Stimulated activated CD4-positive, alpha-beta T cell treated with anti-CD3 and anti-CD28 coated beads, Interleukin-12 subunit alpha, Interleukin-12 subunit beta, amount 100 ng/mL, for 48 hours (primary cell): ENCODE results near the gene RPL3.

Source experiments
- DNase-seq, 3 donors: peaks; one replicate each; pipeline ENCODE4 v3.0.0-alpha.2; 2020; ENCODE audit warnings: low read depth in 2 of 3, low spot score in 1 of 3

Gene RPL3

DNA sequence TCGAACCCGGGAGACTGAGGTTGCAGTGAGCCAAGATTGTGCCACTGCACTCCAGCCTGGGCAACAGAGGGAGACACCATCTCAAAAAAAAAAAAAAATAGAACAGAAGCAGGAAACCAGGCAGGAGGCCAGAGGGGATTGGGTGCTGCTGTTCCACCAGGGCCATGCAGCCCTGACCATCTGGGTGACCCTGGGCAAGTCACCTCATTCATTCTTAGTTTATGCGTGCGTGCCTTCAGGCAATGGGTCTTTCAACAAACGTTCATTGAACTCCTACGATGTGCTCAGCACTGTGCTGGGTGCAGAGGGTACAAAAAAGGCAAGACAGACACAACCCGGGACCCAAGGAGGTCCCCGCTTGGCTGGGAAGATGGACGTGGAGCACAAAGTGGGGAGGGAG lies 18.3 kb downstream of the RPL3 start:
- DNase-seq = no peak

DNA sequence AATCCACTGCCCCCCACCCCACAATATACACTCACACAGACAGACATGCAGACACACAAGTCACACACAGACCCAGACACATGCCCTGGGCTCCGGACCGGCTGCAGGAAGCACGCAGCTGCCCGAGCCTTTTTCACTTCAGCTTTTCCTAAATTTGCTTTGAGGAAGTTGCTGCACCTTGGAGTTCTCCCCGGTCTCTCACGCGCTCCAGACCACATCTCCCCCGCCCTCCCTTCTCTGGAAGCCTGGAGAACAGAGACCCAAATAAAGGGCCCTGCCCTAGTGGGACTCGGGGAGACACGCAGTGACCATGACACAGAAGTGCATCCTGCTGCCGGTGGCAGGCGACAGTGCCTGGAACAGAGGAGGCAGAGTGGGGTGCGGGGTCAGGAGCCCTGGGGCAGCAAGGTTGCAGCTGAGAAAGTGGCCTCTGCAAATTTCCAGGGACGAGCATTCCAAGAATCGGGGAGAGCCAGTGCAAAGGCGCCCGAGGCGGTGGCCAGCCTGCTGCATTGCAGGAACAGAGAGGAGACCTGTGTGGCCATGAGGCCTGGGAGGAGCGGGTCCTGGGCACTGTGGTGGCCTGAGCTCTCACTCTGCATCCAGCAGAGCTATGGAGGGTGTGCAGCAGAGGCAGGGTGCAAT lies 19.1 kb downstream of the RPL3 start:
- no peak for DNase-seq

DNA sequence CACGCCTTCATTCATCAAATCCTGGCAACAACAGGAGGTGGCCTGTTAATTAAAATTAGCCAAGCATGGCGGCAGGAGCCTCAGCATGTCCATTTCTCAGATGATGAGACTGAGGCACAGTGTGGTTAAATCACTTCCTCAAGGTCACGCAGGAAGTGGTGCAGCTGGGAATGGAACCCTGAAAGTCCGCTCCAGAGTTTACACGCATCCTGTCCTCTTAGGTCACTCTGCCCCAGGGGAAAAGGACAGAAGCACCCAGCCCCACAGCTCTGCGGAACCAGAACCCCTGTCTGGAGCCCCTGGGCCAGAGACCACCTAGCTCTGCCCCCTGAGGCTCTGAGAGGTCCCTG lies 19.6 kb downstream of the RPL3 start:
- no peak for DNase-seq

DNA sequence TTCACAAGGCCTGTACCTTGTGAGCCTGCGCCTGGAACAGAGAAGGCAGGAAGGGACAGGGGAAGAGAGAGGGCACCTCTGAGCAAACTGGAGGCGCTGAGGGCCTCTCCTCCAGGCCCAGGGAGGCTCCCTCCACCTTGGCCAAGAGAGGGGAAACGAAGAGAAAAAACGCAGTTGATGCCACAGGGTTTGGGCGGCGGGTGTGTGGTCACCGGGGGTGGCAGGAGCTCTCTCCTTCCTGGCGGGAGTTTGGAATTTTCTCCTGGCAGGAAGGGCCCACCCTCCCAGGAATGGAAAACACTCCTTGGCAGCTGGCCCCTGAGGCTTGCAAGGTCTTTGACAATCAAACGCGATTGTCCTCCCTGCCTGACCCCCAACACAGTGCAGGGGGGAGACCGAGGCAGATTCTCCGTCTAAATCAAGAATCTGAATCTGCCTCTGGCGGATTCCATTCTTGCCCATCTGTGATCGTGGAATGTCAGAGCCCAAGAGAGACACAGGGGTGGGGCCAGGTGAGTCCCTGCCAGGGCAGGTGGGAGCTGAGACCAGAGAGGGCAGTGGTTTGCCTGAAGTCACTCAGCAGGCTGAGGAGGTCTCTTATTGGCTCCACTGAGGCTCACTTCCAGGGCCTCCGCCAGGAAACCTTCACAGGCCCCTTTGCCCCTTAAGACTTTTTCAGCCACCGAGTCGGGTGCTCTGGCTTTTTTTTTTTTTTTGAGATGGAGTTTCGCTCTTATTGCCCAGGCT lies 21.0 kb downstream of the RPL3 start:
- no peak for DNase-seq

DNA sequence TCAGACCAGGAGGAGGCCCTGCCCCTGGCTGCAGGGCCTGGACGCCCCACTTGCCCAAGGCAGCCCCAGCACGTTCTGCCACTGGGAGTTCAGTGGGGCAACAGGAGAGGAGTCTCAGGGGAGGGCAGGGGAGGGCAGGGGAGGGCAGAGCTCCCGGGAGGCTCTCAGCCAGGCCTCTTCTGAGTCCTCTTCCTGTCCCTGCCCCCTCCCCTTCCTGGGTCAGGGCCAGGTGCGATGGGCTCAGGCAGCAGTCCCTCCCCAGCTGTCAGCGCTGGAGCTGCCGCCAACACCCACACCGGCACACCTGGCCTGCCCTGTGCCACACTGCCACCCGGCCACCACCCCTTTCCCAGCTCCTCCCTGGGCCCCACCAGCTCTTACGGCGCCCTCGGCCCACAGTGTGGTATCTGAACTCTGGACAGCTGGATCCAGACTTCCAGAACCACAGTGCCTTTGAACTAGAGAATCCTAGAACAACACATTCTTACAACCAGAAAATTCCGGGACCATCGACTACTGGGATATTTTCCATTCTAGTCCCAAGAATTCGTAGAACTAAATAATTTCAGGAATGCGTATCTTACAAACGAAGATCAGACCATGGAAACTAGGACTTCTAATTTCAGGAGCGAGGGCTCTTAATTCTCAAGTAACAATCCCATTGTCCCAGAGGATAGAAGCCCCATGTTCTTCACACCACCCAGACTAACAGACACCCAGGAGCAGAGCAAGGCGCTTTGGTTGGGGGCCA lies 21.8 kb downstream of the RPL3 start:
- no peak for DNase-seq

DNA sequence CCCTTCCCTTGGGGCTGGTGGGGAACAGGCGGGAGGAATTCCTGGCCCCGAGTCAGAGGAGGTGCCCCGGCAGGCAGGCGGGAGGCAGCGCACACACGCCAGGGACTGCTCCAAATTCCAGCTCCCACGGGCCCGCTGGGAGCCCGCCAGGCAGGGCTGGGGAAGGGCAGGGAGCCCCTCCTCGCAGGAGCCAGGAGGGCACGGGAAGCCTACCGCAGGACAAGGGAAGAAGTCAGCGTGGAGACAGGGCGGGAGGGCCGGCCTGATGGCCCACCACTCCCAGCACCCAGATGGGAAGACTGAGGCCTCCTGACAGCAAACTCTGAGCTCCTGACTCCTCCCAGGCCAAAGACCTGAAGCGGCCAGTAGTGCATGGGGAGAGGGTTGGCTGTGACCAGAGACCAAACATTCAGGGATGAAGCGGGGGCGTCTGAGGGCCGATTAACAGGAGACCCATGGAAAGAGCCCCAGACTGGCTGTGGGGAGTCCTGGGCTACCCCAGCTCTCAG lies 22.4 kb downstream of the RPL3 start:
- no peak for DNase-seq

DNA sequence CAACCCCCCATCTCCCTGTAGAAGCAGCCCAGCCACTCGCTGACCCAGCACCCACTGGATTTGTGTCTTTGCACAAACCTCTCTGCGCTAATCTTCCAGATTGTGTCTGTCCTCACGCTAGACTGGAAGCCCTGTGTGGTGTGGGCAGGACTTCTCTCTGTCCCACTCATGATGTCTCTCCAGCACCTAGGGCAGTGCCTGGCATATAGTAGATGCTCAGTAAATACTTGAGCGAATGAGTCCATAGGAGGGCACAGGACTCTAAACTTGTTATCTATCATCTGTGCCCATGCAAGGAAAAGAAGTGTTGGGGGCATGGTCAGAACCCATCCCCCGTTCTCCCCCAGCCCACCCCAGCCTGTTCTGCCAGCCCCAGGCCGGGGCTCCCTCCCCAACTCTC lies 22.9 kb downstream of the RPL3 start:
- no peak for DNase-seq

DNA sequence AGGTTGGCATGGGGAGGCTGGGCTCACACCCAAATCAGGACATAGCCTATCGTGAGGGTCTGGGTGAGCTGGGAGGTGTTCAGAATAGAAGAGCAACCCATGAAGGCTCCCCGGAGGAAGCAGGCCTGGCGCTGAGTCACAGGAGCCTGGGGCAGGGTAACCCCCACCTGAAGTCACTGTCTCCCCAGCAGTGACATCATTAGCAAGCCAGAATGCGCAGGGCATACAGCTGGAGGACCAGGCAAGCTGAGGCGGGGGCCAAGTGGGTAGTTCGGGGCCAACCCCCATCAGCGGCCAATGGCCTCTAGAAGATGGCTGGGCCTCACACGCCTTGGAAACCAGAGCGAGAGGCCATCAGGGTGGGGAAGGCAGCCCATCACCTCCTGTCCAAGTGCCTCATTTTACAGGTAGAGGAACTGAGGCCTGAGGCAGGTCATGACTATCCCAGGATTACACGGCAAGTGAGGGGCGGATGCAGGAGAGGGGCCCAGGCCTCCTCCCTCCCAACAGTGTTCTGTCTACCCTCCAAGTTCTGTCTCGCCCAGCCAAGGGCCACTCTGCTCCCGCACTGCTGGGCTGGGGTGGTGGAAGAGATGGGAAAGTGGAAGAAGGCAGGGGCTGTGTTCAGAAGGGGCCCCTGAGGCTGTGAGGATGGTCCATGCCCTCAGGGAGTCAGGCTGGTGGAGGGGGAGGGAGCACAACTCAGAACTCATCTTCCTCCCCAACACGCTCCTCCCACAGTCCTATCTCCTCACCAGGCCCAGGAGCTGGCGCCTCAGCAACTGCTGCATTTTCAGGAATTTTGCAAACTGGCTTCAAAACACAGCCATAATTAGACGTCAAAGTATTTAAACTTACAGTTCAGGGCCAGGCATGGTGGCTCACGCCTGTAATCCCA lies 24.6 kb downstream of the RPL3 start:
- DNase-seq = no peak

DNA sequence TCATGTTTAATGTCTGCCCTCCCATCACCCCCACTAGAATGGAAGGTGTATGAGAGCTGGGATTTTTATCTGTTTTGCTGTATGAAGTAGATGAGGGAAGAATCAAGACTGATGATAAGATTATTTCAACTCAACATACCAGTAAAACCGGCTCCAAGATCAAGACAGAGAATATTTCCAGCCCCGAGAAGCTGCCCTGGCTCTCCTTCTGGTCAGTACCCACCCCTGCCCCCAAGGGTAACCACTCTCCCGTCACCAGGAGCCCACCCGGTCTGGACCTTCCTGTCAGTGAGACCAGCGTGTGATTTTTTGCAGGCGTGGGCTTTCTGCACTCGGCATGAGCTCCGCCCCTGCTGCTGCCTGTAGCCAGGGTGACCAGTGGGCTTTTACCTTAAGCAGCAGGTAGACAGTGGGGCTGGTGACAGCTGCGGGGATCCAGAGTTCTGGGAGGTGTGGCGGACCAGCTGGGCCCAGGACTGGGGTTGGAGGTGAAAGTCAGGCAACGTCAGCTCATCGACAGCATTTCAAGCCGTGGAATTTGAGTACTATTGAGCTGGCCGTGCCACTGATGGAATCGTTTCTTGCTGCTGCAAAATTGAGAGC lies 25.6 kb downstream of the RPL3 start:
- no peak for DNase-seq

DNA sequence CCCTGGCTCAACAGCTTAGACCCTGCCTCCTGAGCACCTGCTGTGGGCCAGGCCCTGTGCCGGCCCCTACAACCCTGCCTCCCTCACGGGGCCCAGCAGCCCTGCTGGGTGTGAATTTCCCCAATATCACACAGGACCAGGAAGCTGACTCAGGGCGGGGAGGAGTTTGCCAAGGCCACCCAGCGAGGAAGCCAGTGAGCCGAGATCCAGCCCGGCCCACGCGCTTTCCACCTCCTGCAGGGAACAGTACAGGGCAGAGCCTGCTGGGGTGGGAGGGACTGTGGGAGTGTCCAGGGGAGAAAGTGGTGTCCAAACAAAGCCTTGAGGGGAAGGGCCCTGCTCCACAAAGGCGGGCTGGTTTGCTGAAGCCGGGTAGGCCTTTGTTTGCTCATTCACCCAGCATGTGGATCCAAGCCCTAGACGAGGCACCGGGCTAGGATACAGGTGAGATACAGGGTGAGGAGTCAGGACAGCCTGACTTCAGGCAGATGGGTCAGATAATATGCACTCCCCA lies 26.8 kb downstream of the RPL3 start:
- DNase-seq = no peak

DNA sequence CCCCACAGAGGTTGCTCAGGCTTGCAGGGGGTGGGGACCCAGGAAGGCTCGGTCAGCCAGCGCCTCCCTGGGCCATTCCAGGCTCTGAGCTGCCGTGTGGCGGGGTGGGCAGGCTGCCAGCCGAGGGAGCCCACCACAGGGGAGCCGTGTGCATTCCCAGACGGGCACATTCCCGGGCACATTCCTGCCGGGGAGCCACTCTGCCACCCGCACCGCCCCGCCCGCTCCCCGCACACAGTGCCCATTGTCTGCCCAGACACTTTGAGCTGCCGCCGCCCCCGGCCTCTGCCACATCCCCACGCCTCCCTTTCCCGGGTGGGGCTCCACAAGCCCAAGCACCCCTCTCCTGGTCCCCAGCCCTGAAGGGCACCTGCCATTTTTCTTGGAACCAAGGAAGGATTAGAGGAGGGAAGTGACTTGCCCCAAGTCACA lies 27.4 kb downstream of the RPL3 start:
- no peak for DNase-seq

DNA sequence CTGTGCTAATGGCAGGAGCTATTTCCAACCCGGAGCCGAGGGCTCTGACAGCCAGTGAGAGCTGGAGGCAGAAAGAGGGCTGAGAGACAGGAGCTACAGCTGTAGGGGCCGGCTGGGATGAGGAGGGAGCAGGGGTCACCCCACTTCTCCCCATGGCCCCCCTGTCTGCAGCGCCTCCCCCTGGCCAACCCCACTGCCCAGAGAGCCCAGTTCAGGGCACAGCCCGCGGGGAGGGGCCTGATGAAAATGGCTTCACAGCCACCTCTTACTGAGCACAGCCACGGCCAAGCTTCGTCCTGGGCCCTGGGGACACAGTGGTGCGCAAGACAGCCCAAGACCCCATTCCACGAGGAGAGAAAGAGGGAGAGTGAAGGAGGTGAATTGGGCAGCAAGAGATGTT lies 27.9 kb downstream of the RPL3 start:
- DNase-seq = no peak

DNA sequence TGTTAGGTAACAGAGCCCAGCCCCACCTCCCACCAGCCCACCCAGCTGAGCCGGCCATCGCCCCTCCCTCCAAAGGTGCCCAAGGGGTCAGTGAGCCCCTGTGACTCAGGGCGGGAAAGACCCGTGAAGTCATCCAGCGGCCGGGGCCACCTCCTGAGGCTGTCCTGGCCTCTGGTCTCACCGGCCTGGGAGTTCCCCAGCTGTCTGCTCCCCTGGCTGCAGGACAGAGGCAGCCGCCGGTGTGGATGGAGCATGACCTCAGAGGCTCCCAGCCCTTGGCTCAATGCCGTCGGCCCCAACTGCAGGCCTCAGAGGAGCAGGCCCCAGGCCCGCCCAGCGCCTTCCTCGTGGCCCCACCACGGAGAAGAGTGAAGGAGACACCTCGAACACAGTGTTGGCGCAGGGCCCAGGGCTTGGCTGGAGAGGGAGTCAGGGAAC lies 28.7 kb downstream of the RPL3 start:
- no peak for DNase-seq

DNA sequence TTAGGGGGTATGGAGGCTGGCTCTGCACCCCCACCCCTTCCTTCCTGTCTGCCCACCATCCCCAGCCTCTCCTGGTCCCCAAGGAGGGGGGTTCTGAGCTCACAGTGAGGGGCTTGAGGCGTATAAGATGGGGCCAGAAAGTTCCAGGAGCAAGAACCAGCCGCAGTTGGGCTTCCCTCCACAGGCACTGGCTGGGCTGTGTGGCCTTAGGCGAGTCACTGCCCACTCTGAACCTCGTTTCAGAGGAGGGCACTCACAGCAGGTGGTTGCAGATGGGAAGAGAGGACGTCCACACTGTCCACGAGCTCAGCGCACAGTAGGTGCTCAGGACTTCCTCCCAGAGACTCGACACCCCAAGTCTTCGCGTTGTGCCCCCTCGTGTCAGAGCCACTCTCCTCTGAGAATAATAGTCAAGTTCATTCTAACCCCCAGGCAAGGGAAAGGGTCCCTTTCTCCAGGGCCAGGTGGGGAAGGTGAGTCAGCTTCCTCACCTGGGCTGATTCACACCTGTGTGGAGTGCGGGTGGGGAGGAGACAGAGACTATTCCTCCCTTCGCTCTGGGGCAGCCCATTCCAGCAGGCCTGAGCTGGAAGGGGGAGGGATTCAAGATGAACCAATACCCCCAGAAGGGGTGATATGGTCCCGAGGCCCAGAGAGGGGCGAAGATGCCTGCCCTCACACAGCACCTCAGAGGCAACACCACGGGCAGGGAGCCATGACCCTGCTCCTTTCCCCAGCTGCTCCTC lies 29.3 kb downstream of the RPL3 start:
- no peak for DNase-seq

DNA sequence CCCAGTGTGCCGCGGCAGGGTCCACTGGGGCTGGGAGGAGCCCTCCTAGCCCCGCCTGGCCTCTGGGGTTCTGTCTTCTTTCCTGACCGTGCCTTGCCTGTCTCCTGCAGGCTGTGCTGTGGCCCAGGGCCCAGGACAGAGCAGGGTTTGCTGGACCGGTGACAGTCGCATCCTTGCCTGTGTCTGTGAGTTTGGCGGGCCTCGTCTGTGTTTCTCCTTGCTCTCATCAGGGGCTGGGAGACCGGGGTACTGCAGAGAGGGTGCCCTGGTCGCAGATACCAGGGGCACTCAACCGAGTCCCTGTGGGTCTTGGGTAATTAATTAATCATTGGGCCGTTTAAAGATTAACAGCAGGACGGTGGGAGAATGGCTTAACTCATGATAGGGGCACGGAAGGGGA lies 29.9 kb downstream of the RPL3 start:
- no peak for DNase-seq

DNA sequence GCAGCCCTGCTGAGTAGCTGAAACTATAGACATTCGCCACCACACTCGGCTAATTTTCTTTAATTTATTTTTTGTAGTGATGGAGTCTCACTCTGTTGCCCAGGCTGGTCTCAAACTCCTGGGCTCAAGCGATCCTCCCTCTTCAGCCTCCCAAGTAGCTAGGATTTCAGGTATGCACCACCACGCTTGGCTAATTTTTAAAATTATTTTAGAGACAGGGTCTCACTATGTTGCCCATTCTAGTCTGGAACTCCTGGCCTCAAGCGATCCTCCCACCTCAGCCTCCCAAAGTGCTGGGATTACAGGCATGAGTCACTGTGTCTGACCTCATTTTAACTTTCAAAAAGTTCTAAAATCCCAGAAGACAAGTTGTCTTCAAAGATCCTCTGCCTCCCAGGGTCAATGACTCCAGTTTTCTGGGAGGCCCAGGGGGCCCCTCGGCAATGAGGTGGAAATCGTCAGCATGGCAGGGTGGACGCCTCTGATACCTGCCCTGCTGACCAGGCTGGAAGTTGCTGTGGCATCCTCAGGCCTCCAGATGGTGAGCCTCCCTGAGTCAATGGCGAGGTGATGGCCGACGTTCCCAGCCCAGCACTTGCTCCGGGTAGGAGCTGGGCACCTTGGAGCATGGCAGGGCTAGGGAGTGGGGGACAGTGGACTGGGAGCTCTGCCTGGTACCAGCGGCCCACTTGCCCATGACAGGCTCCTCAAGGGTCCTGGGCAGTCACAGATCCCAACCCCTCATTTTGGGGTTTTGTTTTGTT lies 31.1 kb downstream of the RPL3 start:
- no peak for DNase-seq

DNA sequence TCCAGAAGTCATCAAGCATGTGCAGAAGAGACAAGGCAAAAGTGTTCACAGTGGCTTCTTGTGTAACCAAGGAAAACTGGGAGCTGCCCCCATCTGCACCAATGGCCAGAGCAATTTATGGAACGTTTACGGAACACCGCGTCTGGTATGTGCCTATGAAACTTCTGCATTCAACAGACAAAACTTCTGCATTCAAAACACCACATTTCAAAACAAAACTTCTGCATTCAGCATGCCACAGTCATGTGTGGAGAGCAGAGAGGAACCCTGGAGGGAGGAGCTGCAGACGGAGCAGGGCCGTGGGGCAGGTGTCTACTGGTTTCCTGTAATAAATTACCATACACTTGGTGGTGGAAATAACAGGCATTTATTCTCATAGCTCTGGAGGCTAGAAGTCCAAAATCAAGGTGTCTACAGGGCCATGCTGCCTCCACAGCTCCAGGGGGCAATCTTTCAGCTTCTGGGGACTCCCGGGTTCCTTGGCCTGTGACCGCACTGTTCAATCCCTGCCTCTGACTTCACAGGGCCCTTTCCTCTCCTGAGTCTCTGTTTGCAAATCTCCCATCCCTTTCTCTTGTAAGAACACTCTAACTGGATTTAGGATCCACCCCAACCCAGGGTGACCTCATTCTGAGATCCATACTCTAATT lies 32.2 kb downstream of the RPL3 start:
- DNase-seq = no peak

DNA sequence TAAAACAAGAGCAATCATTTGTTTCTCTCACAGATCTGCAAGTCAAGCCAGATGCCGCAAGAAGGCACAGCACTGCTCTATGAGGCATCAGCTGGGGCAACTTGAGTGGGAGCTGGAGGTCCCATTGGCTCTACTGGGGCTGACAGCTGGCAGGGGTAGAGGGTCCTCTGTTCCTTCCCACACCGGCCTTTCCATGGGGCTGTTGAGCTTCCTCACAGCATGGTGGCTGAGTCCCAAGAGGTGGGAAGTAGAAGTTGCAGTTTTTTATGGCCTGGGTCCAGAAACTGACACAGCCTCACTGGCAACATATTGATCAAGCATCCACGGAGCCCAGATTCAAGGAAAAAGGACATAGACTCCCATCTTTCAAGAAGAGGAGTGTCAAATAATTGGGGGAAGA lies 34.4 kb downstream of the RPL3 start:
- no peak for DNase-seq
